K562 (cell line): ENCODE data around the gene SERPINE2. TPM values are rescaled to one million over a fixed set of nuclear protein-coding genes. Genes with fewer than 3 reads are reported as not detected.
A peak's percentile ranks its signal among the peaks of the same experiment; 100 is the strongest.

ENCODE experiments used
- C11orf30 ChIP-seq: fragments of 450-650 bp; IDR thresholded peaks from 2 replicates; pipeline ENCODE4 v1.6.1; 2016; ENCODE audit warnings: low read depth, mild to moderate bottlenecking
- RBM39 ChIP-seq: fragments of 200-400 bp; formaldehyde crosslinking; optimal IDR thresholded peaks from 2 replicates; pipeline ENCODE3; 2018; ENCODE audit warnings: low read depth, low read length
- SUPT5H ChIP-seq: fragments of 450-650 bp; IDR thresholded peaks from 2 replicates; pipeline ENCODE4 v1.6.1; 2016
- TEAD4 ChIP-seq, 2 experiments: sonication (generic) in 1 of 2; formaldehyde crosslinking in 1 of 2; IDR thresholded peaks; 2 replicates each; pipeline versions ENCODE4 v1.6.1 to v1.8.0; 2012 to 2022; ENCODE audit warnings: borderline replicate concordance in 1 of 2, inconsistent platforms in 1 of 2, low read length in 1 of 2, mild to moderate bottlenecking in 1 of 2, missing genetic modification reagents in 1 of 2
- XRCC3 ChIP-seq: fragments of 450-650 bp; IDR thresholded peaks from 2 replicates; pipeline ENCODE4 v1.6.1; 2017; ENCODE audit warnings: mild to moderate bottlenecking, moderate library complexity
- ZBTB17 ChIP-seq: fragments of 450-650 bp; formaldehyde crosslinking; IDR thresholded peaks from 2 replicates; pipeline ENCODE4 v1.4.0; 2020; ENCODE audit warnings: mild to moderate bottlenecking
- ZNF224 ChIP-seq: sonication (generic); formaldehyde crosslinking; IDR thresholded peaks from 2 replicates; pipeline ENCODE4 v1.8.0; 2022; ENCODE audit warnings: mild to moderate bottlenecking, missing genetic modification reagents
- polyA plus RNA-seq, 8 experiments: library from polyadenylated mRNA; depleted of rRNA in 4 of 8; stranded (reverse) in 5 of 8; unstranded in 3 of 8; fragments of >200 nt; fragmentation: Nextera tagmentation in 2 of 8; fragmentation: Illumina TruSeq in 1 of 8; extraction: Ambion mirVana in 2 of 8; extraction: Trizol in 1 of 8; gene quantifications; 2 replicates each; pipeline versions ENCODE4 v1.2.1 to v1.2.3, GENCODE V29; 2011 to 2014; ENCODE audit warnings: inconsistent platforms in 1 of 8, missing spikeins in 1 of 8
- total RNA-seq, 7 experiments: library from RNA; depleted of rRNA in 6 of 7; stranded (reverse); fragments of >200 nt in 6 of 7; fragmentation: Illumina TruSeq in 2 of 7; extraction: Trizol in 2 of 7; gene quantifications; 2 replicates each; pipeline versions ENCODE4 v1.2.1 to v1.2.3, GENCODE V29; 2011 to 2021; ENCODE audit warnings: low replicate concordance in 1 of 7
- TF ChIP-seq, protein P1 (sequence below): fragments of 200-600 bp; sonication (generic); IDR thresholded peaks from one replicate; pipeline ENCODE4 v1.6.1; 2012; ENCODE audit warnings: mild to moderate bottlenecking, low read depth, low read length, inconsistent platforms
- TF ChIP-seq, protein P2 (sequence below): fragments of 200-400 bp; formaldehyde crosslinking; IDR thresholded peaks from 2 replicates; pipeline ENCODE4 v1.6.1; 2017; ENCODE audit warnings: mild to moderate bottlenecking, low read depth, low read length, moderate library complexity
- TF ChIP-seq, protein P3 (sequence below), 2 experiments: fragments of 450-650 bp in 1 of 2; sonication (generic) in 1 of 2; formaldehyde crosslinking in 1 of 2; IDR thresholded peaks in 1 of 2; conservative IDR thresholded peaks in 1 of 2; 2 replicates each; pipeline versions ENCODE4 v1.6.1 to v1.8.1; 2016 to 2023; ENCODE audit warnings: mild to moderate bottlenecking in 2 of 2, moderate library complexity in 2 of 2, inconsistent platforms in 1 of 2, missing genetic modification reagents in 1 of 2

Gene SERPINE2
- total and polyA plus RNA-seq, 9 of the 15 experiments (the other 6 are each of a cell fraction or from before 2014, with no cell fraction given): 0.03 to 0.16 (median 0.13) TPM; not detected in 6

DNA sequence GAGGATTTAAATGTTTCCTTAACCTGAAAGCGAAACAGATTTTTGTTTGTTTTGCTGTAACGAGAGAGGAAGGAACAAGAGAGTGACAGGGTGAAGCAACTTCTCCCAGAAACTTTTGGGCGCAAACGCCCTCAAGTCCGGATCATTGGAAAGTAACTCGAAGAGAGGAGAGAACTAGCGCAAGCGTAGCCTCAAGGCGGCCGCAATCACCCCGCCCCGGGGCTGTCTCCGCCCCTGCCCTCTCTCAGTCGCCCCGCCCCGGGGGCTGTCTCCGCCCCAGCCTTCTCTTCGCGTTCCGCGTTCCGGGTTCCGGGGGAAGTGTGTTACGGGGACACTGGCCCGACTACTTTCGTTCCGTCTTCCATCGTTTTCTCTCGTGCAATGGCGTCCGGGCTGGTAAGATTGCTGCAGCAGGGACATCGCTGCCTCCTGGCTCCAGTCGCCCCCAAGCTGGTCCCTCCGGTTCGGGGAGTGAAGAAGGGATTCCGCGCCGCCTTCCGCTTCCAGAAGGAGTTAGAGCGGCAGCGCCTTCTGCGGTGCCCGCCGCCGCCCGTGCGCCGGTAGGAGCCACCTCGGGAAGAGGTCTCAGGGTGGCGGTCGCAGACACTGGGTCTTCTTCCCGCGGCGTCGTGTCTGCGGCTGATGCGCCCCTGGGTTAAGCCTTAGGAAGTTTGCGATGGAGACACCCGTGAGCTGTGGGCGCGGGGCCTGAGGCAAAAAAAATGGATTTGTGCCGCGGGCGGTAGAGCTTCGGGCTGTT lies 81.8 kb downstream of the SERPINE2 start, which contains the start of gene MRPL44 (continued):
- TF ChIP-seq, protein P1, sequence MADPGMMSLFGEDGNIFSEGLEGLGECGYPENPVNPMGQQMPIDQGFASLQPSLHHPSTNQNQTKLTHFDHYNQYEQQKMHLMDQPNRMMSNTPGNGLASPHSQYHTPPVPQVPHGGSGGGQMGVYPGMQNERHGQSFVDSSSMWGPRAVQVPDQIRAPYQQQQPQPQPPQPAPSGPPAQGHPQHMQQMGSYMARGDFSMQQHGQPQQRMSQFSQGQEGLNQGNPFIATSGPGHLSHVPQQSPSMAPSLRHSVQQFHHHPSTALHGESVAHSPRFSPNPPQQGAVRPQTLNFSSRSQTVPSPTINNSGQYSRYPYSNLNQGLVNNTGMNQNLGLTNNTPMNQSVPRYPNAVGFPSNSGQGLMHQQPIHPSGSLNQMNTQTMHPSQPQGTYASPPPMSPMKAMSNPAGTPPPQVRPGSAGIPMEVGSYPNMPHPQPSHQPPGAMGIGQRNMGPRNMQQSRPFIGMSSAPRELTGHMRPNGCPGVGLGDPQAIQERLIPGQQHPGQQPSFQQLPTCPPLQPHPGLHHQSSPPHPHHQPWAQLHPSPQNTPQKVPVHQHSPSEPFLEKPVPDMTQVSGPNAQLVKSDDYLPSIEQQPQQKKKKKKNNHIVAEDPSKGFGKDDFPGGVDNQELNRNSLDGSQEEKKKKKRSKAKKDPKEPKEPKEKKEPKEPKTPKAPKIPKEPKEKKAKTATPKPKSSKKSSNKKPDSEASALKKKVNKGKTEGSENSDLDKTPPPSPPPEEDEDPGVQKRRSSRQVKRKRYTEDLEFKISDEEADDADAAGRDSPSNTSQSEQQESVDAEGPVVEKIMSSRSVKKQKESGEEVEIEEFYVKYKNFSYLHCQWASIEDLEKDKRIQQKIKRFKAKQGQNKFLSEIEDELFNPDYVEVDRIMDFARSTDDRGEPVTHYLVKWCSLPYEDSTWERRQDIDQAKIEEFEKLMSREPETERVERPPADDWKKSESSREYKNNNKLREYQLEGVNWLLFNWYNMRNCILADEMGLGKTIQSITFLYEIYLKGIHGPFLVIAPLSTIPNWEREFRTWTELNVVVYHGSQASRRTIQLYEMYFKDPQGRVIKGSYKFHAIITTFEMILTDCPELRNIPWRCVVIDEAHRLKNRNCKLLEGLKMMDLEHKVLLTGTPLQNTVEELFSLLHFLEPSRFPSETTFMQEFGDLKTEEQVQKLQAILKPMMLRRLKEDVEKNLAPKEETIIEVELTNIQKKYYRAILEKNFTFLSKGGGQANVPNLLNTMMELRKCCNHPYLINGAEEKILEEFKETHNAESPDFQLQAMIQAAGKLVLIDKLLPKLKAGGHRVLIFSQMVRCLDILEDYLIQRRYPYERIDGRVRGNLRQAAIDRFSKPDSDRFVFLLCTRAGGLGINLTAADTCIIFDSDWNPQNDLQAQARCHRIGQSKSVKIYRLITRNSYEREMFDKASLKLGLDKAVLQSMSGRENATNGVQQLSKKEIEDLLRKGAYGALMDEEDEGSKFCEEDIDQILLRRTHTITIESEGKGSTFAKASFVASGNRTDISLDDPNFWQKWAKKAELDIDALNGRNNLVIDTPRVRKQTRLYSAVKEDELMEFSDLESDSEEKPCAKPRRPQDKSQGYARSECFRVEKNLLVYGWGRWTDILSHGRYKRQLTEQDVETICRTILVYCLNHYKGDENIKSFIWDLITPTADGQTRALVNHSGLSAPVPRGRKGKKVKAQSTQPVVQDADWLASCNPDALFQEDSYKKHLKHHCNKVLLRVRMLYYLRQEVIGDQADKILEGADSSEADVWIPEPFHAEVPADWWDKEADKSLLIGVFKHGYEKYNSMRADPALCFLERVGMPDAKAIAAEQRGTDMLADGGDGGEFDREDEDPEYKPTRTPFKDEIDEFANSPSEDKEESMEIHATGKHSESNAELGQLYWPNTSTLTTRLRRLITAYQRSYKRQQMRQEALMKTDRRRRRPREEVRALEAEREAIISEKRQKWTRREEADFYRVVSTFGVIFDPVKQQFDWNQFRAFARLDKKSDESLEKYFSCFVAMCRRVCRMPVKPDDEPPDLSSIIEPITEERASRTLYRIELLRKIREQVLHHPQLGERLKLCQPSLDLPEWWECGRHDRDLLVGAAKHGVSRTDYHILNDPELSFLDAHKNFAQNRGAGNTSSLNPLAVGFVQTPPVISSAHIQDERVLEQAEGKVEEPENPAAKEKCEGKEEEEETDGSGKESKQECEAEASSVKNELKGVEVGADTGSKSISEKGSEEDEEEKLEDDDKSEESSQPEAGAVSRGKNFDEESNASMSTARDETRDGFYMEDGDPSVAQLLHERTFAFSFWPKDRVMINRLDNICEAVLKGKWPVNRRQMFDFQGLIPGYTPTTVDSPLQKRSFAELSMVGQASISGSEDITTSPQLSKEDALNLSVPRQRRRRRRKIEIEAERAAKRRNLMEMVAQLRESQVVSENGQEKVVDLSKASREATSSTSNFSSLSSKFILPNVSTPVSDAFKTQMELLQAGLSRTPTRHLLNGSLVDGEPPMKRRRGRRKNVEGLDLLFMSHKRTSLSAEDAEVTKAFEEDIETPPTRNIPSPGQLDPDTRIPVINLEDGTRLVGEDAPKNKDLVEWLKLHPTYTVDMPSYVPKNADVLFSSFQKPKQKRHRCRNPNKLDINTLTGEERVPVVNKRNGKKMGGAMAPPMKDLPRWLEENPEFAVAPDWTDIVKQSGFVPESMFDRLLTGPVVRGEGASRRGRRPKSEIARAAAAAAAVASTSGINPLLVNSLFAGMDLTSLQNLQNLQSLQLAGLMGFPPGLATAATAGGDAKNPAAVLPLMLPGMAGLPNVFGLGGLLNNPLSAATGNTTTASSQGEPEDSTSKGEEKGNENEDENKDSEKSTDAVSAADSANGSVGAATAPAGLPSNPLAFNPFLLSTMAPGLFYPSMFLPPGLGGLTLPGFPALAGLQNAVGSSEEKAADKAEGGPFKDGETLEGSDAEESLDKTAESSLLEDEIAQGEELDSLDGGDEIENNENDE: peak; percentile 74
- no peak for TF ChIP-seq ZNF224
- TF ChIP-seq ZBTB17: no peak
- TF ChIP-seq RBM39: no peak
- peak; percentile 61 for TF ChIP-seq TEAD4 (IDR thresholded peaks at IDR 0.05; ENCODE audit: low read length)
- TF ChIP-seq TEAD4 (CRISPR knock-in tag; IDR thresholded peaks at IDR 0.05; ENCODE audit: borderline replicate concordance): no peak
- TF ChIP-seq SUPT5H: peak; percentile 78
- TF ChIP-seq, protein P2, sequence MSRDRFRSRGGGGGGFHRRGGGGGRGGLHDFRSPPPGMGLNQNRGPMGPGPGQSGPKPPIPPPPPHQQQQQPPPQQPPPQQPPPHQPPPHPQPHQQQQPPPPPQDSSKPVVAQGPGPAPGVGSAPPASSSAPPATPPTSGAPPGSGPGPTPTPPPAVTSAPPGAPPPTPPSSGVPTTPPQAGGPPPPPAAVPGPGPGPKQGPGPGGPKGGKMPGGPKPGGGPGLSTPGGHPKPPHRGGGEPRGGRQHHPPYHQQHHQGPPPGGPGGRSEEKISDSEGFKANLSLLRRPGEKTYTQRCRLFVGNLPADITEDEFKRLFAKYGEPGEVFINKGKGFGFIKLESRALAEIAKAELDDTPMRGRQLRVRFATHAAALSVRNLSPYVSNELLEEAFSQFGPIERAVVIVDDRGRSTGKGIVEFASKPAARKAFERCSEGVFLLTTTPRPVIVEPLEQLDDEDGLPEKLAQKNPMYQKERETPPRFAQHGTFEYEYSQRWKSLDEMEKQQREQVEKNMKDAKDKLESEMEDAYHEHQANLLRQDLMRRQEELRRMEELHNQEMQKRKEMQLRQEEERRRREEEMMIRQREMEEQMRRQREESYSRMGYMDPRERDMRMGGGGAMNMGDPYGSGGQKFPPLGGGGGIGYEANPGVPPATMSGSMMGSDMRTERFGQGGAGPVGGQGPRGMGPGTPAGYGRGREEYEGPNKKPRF: no peak
- TF ChIP-seq, protein P3, sequence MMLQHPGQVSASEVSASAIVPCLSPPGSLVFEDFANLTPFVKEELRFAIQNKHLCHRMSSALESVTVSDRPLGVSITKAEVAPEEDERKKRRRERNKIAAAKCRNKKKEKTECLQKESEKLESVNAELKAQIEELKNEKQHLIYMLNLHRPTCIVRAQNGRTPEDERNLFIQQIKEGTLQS (IDR thresholded peaks at IDR 0.05): no peak
- TF ChIP-seq, protein P3 (CRISPR knock-in tag; conservative IDR thresholded peaks at IDR 0.05): no peak
- TF ChIP-seq C11orf30: peak; percentile 96
- TF ChIP-seq XRCC3: no peak
